ENCODE data around the gene MTPN. TPM values are rescaled to one million over a fixed set of nuclear protein-coding genes. Genes with fewer than 3 reads are reported as not detected.

The MTPN gene
- total RNA-seq, 4 donors from 2014 or later, result 66.3 to 94.6 (median 75.0) TPM

GRCh38 chr7:135942614-135943013 is 34.5 kb downstream of the MTPN start:
- 88 to 92% methylated on average over 2 of the region's 2 CpGs for WGBS, 2 donors

GRCh38 chr7:135940077-135941075 is 36.8 kb downstream of the MTPN start:
- peaks cover 0 to 42% (median 7%) of the 10 kb centered on the region in 4 donors for H3K4me1 ChIP-seq
- no peaks in the 10 kb centered on the region for H3K27me3 ChIP-seq
- no peaks in the 10 kb centered on the region for H3K9me3 ChIP-seq
- no peak for DNase-seq (ENCODE audit: low spot score in 2 of 2)
- peaks cover 0 to 5% (median 0%) of the 10 kb centered on the region in 3 donors for H3K36me3 ChIP-seq
- 81 to 82% methylated on average over 3 of the region's 3 CpGs for WGBS, 2 donors
- H3K27ac ChIP-seq, result no peak overlapping the region
- no peak overlapping the region for H3K4me3 ChIP-seq
- TF ChIP-seq EP300 (IDR thresholded peaks at IDR 0.05) (no peak), CTCF (IDR thresholded peaks at IDR 0.05) (no peak), POLR2A (IDR thresholded peaks at IDR 0.05) (no peak)

More at GRCh38 chr7:135942614-135943013, 34.5 kb downstream of the MTPN start:
- no peaks in the 10 kb centered on the region for H3K27me3 ChIP-seq
- no peak overlapping the region for H3K4me3 ChIP-seq
- H3K36me3 ChIP-seq, result peaks cover 0 to 5% (median 0%) of the 10 kb centered on the region in 3 donors
- no peak for TF ChIP-seq POLR2A (IDR thresholded peaks at IDR 0.05)
- TF ChIP-seq EP300 (IDR thresholded peaks at IDR 0.05), result no peak
- no peak for TF ChIP-seq CTCF (IDR thresholded peaks at IDR 0.05)
- H3K4me1 ChIP-seq, result peaks cover 0 to 40% (median 7%) of the 10 kb centered on the region in 4 donors
- no peaks in the 10 kb centered on the region for H3K9me3 ChIP-seq
- no peak overlapping the region for H3K27ac ChIP-seq
- no peak for DNase-seq (ENCODE audit: low spot score in 2 of 2)

GRCh38 chr7:135939261-135939812 is 37.8 kb downstream of the MTPN start:
- no peak for TF ChIP-seq CTCF (IDR thresholded peaks at IDR 0.05)
- TF ChIP-seq POLR2A (IDR thresholded peaks at IDR 0.05), result no peak
- no peak for TF ChIP-seq EP300 (IDR thresholded peaks at IDR 0.05)
- Histone ChIP-seq H3K4me3 (no peak overlapping the region), H3K9me3 (no peaks in the 10 kb centered on the region), H3K27me3 (no peaks in the 10 kb centered on the region), H3K27ac (no peak overlapping the region), H3K4me1 (peaks cover 0 to 42% (median 7%) of the 10 kb centered on the region in 4 donors), H3K36me3 (no peaks in the 10 kb centered on the region)
- DNase-seq (ENCODE audit: low spot score in 2 of 2), result no peak
- WGBS, 2 donors, result 54 to 58% methylated on average over 8 of the region's 8 CpGs

GRCh38 chr7:135938563-135938962 is 38.6 kb downstream of the MTPN start:
- Histone ChIP-seq H3K27ac (no peak overlapping the region), H3K27me3 (no peaks in the 10 kb centered on the region), H3K4me1 (peaks cover 0 to 42% (median 7%) of the 10 kb centered on the region in 4 donors), H3K36me3 (no peaks in the 10 kb centered on the region), H3K9me3 (no peaks in the 10 kb centered on the region), H3K4me3 (no peak overlapping the region)
- DNase-seq (ENCODE audit: low spot score in 2 of 2), result no peak
- WGBS, 2 donors, result 69 to 84% methylated on average over 3 of the region's 3 CpGs
- TF ChIP-seq CTCF (IDR thresholded peaks at IDR 0.05) (no peak), POLR2A (IDR thresholded peaks at IDR 0.05) (no peak), EP300 (IDR thresholded peaks at IDR 0.05) (no peak)

GRCh38 chr7:135938086-135938485 is 39.1 kb downstream of the MTPN start:
- TF ChIP-seq CTCF (IDR thresholded peaks at IDR 0.05), result no peak
- no peak for TF ChIP-seq EP300 (IDR thresholded peaks at IDR 0.05)
- no peak for TF ChIP-seq POLR2A (IDR thresholded peaks at IDR 0.05)
- no peak overlapping the region for H3K4me3 ChIP-seq

More at GRCh38 chr7:135938086-135938485, 39.1 kb downstream of the MTPN start:
- Histone ChIP-seq H3K4me1 (peaks cover 0 to 42% (median 7%) of the 10 kb centered on the region in 4 donors), H3K36me3 (no peaks in the 10 kb centered on the region), H3K27ac (no peak overlapping the region), H3K27me3 (no peaks in the 10 kb centered on the region), H3K9me3 (no peaks in the 10 kb centered on the region)
- no peak for DNase-seq (ENCODE audit: low spot score in 2 of 2)
